ENCODE results near the gene TLCD3A. TPM values are rescaled to one million over a fixed set of nuclear protein-coding genes. Genes with fewer than 3 reads are reported as not detected.

Gene TLCD3A
- total RNA-seq, 1 donor: 19.5 TPM

- Histone ChIP-seq H3K27ac (ENCODE audit: low read depth, low read length) (no peak overlapping the region), H4K20me1 (ENCODE audit: insufficient read depth, low read length) (peaks cover 1% of the 10 kb centered on the region), H3K36me3 (ENCODE audit: insufficient read depth, low read length) (peaks cover 3% of the 10 kb centered on the region), H3K4me1 (ENCODE audit: insufficient read depth, low read length) (peaks cover 16% of the 10 kb centered on the region), H3K4me3 (ENCODE audit: insufficient read depth, low read length) (no peak overlapping the region), H3K4me2 (ENCODE audit: insufficient read depth, low read length) (no peak overlapping the region), H3K27me3 (ENCODE audit: insufficient read depth, low read length) (no peaks in the 10 kb centered on the region), H3K9me3 (ENCODE audit: low read depth, low read length) (no peaks in the 10 kb centered on the region), H3K79me2 (ENCODE audit: insufficient read depth, low read length) (peaks cover 16% of the 10 kb centered on the region), H2AFZ (ENCODE audit: low read length) (no peak overlapping the region)
- no peak for TF ChIP-seq CTCF (IDR thresholded peaks at IDR 0.05; ENCODE audit: extremely low read depth, low read depth, low read length)
- peak; percentile 10 for DNase-seq (ENCODE audit: insufficient read length, low spot score, missing footprints)
These were observed 14.3 kb upstream of the TLCD3A start for GRCh38 chr17:718075-718474.

GRCh38 chr17:720706-721539 lies 11.5 kb upstream of the TLCD3A start:
- H2AFZ ChIP-seq (ENCODE audit: low read length): peak overlapping the region; percentile 72
- H3K79me2 ChIP-seq (ENCODE audit: insufficient read depth, low read length): no peaks in the 10 kb centered on the region
- H3K9me3 ChIP-seq (ENCODE audit: low read depth, low read length): no peaks in the 10 kb centered on the region
- no peak overlapping the region for H3K4me3 ChIP-seq (ENCODE audit: insufficient read depth, low read length)
- no peak for TF ChIP-seq CTCF (IDR thresholded peaks at IDR 0.05; ENCODE audit: extremely low read depth, low read depth, low read length)
- H3K4me1 ChIP-seq (ENCODE audit: insufficient read depth, low read length): peaks cover 9% of the 10 kb centered on the region
- DNase-seq (ENCODE audit: insufficient read length, low spot score, missing footprints): peak; percentile 26
- no peak overlapping the region for H3K4me2 ChIP-seq (ENCODE audit: insufficient read depth, low read length)
- no peaks in the 10 kb centered on the region for H4K20me1 ChIP-seq (ENCODE audit: insufficient read depth, low read length)
- no peaks in the 10 kb centered on the region for H3K27me3 ChIP-seq (ENCODE audit: insufficient read depth, low read length)
- peaks cover 3% of the 10 kb centered on the region for H3K36me3 ChIP-seq (ENCODE audit: insufficient read depth, low read length)
- no peak overlapping the region for H3K27ac ChIP-seq (ENCODE audit: low read depth, low read length)

- no peaks in the 10 kb centered on the region for H4K20me1 ChIP-seq (ENCODE audit: insufficient read depth, low read length)
- no peak overlapping the region for H3K27ac ChIP-seq (ENCODE audit: low read depth, low read length)
- H3K36me3 ChIP-seq (ENCODE audit: insufficient read depth, low read length): peaks cover 3% of the 10 kb centered on the region
- H3K27me3 ChIP-seq (ENCODE audit: insufficient read depth, low read length): no peaks in the 10 kb centered on the region
- peak overlapping the region; percentile 72 for H2AFZ ChIP-seq (ENCODE audit: low read length)
- DNase-seq (ENCODE audit: insufficient read length, low spot score, missing footprints): peak; percentile 32
- no peak overlapping the region for H3K4me3 ChIP-seq (ENCODE audit: insufficient read depth, low read length)
- no peak overlapping the region for H3K4me2 ChIP-seq (ENCODE audit: insufficient read depth, low read length)
- H3K79me2 ChIP-seq (ENCODE audit: insufficient read depth, low read length): no peaks in the 10 kb centered on the region
- TF ChIP-seq CTCF (IDR thresholded peaks at IDR 0.05; ENCODE audit: extremely low read depth, low read depth, low read length): no peak
- H3K9me3 ChIP-seq (ENCODE audit: low read depth, low read length): no peaks in the 10 kb centered on the region
- peaks cover 7% of the 10 kb centered on the region for H3K4me1 ChIP-seq (ENCODE audit: insufficient read depth, low read length)
These were observed 10.9 kb upstream of the TLCD3A start for GRCh38 chr17:721540-721937.

- no peak overlapping the region for H3K4me3 ChIP-seq (ENCODE audit: insufficient read depth, low read length)
- H3K9me3 ChIP-seq (ENCODE audit: low read depth, low read length): no peaks in the 10 kb centered on the region
- DNase-seq (ENCODE audit: insufficient read length, low spot score, missing footprints): no peak
- peaks cover 2% of the 10 kb centered on the region for H3K36me3 ChIP-seq (ENCODE audit: insufficient read depth, low read length)
- no peak overlapping the region for H3K4me2 ChIP-seq (ENCODE audit: insufficient read depth, low read length)
- H3K4me1 ChIP-seq (ENCODE audit: insufficient read depth, low read length): peaks cover 4% of the 10 kb centered on the region
- H3K79me2 ChIP-seq (ENCODE audit: insufficient read depth, low read length): peaks cover 4% of the 10 kb centered on the region
- TF ChIP-seq CTCF (IDR thresholded peaks at IDR 0.05; ENCODE audit: extremely low read depth, low read depth, low read length): no peak
- H2AFZ ChIP-seq (ENCODE audit: low read length): no peak overlapping the region
- H4K20me1 ChIP-seq (ENCODE audit: insufficient read depth, low read length): no peaks in the 10 kb centered on the region
- no peak overlapping the region for H3K27ac ChIP-seq (ENCODE audit: low read depth, low read length)
- no peaks in the 10 kb centered on the region for H3K27me3 ChIP-seq (ENCODE audit: insufficient read depth, low read length)
These were observed 7.3 kb upstream of the TLCD3A start for GRCh38 chr17:725084-725483.
